ENCODE measurements around the gene MAP4K1.
A peak's percentile ranks its signal among the peaks of the same experiment; 100 is the strongest.
"Not testable (repeated sequence)": the region's sequence is repeated elsewhere in the genome, so short reads cannot be mapped to it uniquely, and the experiment has no call there.

MAP4K1 gene

DNA sequence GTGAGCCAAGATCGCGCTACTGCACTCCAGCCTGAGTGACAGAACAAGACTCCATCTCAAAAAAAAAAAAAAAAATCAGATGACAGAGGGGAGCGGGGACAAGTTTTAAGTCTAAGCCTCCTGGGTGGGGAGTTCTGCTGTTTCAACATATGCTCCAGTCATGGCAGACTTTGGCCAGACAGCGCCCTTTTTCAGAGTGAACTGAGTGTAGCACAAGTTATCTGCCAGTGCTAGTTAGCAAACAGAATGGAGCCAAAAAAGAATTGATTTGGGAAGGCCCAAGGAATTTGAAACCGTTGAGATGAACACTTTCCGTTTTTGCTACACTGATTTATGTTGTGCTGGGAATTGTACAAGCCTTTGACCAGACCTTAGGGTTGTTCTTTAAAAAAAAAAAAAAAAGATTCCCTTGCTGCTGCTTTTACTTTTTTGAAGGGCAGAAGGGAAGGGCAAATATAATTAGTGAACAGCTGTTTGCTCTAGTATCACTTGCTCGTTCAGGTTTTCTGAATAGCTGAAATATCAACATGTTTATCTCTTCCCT is 35.3 kb upstream of the MAP4K1 start:
- no peak for DNase-seq (ENCODE audit: low read depth in 1 of 2, low spot score in 1 of 2)

DNA sequence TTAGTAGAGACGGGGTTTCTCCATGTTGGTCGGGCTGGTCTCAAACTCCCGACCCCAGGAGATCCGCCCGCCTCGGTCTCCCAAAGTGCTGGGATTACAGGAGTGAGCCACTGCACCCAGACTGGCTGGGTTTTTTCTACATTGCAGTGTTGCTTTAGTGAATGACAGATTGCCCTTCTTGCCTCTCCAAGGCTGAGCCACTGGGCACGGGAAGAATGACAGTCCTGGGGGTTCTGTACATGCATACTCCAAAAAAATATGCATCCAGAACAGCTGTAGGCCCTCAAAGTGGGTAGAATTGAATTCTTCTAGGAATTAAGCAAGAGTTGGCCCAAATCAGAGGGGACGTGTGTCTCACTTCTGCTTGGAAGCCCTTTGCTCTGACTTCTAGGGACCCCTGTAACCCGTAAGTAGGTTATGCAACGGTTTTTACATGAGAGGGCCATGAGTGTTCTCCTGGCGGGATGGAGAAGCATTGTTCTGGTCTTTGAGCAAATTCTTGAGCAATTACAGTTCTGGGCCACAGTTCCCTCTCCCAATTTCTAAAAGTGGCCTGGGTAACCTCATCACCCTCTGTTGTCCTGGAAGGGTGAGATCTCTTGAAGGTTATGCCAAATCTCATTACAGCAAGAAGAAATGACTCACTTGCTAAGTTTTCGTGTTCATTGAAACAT is 33.3 kb upstream of the MAP4K1 start:
- DNase-seq (ENCODE audit: low read depth in 1 of 2, low spot score in 1 of 2), result no peak

DNA sequence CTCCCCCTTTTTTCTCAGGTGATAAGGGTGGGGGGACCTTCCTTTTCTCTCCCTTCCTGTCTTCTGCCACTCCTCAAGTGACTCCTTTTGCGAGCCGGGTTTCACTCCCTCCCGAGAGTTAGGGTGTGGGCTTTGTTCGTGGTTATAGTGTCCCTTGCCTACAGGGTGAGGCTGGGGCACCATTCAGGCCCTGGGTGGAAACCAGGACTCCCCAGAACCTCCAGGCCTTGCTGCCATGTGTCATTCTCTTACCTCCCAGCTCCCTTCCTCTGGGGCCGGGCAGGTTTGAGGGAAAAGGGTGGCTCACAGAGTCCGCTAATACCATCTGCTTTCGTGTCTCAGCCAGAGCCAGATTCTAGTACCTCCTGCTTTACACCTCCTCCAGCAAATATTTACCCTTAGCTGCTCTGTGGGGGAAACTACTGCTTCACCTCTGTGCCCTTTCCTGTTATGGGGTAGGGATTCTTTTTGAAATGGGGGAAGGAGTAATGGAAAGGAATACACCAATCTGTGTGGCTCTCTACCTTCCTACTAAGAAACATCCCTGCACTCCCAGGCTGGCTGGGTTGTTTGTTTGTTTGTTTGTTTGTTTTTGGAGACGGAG is 32.5 kb upstream of the MAP4K1 start:
- DNase-seq (ENCODE audit: low read depth in 1 of 2, low spot score in 1 of 2), result no peak

DNA sequence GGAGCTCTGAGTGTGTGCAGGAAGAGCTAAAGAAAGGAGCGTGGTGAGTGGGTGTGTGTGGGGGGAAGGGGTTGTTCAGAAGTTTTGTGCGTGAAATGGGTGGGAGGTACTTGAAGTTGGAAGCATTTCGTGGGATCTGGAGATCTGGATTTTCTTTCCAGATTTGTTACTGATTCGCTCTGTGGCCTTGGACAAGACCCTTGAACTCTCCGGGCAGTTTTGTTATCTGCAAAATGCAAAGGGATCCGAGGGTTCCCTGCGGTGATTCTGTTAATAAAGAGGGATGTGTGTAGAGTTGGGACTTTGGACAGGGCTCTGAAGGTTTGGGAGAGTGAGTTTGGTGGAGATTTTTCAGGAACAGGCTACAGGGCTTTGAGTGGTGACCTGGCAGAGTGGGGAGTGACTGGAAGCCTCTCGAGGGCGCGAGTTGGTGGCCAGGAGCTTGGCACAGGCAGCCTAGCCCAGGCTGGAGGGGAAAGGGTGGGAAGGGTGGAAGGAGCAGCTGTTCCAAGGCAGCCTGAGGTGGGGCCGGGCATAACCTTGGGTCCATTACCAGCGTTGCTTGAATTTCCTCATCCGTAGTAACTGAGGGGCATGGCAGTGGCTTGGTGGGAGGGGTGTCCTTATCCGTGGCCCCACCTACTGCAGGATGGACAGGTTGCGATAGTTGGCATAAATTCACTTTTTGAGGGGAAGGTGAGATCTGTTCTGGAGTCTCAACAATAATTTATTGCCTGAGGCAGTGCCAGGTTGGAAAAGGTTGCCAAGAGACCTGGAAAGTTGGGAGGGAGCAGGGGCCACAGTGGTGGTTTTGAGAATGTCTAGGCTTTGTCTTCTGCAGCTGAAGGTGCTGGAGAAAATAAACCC is 31.8 kb upstream of the MAP4K1 start:
- no peak for DNase-seq (ENCODE audit: low read depth in 1 of 2, low spot score in 1 of 2)

DNA sequence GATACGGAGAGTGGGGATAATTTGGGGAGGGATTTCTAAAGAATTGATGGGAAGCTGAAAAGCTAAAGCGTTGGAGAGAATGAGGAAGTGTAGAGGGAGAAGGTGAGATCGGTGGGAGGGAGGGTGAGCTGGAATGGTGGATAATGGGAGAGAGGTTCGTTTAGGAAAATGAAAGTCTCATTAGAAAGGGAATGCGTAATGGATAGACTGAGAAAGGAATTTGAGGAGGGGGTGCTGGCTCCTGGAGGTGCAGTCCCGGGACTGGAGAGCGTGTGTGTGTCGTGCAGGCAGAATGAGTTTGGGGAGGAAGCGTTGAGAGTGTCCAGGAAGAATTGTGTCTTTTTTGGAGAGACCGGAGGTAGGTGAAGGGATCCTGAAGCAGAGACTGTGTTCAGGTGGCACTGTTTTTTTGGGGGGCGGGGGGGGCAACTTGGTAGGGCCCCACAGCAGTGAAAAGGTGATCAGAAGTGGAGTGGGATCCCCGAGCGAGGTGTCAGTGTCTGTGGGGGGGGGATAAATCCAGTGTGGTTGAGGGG is 31.1 kb upstream of the MAP4K1 start:
- DNase-seq (ENCODE audit: low read depth in 1 of 2, low spot score in 1 of 2), result no peak

DNA sequence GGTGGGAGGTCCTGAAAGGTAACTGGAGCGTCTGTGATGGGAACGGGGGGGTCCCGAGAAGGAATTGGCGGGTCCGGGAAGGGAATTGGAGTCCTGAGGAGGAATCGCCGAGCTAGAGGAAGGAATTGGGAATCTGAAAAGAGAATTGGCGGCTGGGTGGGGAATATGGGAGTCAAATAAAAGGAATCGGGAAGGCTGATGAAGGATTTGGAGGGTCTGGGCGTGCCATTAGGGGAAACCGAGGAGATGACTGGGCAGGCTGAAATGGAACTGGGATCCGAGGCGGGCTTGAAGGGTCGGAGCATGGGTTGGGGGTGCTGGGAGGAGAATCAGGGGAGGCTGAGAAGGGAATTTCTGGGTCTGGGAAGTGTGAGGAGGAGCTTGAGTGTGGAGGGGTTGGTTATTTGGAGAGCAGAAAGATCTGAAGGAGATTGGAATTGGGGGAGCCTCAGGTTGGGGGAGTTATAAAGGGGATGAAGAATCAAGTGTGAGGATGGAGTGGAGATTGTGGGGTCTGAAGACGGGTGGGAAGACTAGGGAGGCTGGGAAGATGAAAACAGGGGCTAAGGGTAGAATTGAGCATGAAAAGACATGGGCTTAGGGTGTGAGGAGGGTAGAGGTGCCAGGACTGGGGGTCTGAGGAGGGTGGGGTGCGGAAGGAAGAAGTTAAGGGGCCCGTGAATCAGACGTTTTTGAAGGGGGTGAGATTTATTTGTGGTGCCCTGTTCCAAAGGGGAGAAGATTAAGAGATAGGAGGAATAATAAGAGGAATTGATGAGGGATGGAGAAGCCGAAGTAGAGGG is 30.4 kb upstream of the MAP4K1 start:
- no peak for DNase-seq (ENCODE audit: low read depth in 1 of 2, low spot score in 1 of 2)

DNA sequence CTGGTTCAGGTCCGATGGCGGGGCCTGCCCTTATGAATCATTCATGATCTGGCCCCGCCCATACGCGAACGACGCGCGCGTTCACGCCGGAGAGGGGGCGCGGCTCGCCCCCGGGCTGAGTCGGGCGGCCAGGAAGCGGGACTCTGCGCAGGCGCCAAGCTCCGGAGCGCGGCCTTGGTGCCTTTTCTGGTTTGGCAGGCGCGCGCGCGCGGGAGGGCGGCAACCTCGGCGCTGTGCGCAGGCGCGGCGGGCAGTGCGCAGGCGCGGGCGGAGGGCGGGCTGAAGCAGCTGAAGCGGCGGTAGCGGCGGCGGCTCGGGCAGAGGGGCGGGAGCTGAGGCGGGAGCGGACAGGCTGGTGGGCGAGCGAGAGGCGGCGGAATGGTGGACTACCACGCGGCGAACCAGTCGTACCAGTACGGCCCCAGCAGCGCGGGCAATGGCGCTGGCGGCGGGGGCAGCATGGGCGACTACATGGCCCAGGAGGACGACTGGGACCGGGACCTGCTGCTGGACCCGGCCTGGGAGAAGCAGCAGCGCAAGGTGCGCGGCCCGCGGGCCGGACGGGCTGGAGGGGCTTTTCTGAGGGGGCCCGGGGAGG is 29.7 kb upstream of the MAP4K1 start, which contains the start of gene ACTN4:
Gene ACTN4 (plus strand): TSS at position 282 of the 598 bp plus-strand sequence. CDS start 97 bp downstream, at position 379.
- DNase-seq (ENCODE audit: low read depth in 1 of 2, low spot score in 1 of 2), result peak; percentile 99 to 100

DNA sequence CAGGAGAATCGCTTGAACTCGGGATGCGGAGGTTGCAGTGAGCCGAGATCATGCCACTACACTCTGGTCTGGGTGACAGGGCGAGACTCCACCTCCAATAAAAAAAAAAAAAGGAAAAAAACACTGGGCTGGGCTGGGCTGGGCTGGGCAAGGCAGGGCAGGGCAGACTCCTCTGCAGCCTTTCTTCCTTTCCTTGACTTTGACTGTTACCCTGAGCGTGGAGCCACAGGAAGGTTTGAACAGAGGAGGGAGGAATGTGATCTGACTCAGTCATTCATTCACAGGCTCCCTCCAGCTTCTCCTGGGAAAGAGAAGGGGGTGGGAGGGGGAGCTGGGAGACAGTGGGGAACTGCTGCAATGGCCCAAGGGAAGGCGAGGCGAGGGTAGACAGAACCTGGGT is 27.0 kb upstream of the MAP4K1 start:
- DNase-seq (ENCODE audit: low read depth in 1 of 2, low spot score in 1 of 2), result no peak

DNA sequence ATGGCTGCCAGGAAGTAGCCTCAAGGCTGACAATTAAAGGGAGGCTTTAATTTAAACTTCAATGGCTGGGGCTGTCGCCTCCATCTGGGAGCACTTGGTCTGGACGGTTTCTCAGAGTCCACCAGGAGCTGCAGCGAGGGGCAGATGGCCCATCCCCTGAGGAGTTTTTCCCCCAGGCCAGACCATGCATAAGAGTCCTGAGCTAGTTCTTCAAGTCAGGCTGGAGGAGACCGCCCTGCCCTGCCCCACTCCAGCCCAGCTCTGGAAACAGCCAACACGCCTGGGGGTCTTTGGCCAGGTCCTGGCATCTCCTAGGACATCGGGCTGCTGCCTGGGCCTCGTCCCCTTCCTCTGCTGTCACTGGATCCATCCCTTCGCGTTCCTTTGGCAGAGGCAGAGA is 24.4 kb upstream of the MAP4K1 start:
- DNase-seq (ENCODE audit: low read depth in 1 of 2, low spot score in 1 of 2), result no peak

DNA sequence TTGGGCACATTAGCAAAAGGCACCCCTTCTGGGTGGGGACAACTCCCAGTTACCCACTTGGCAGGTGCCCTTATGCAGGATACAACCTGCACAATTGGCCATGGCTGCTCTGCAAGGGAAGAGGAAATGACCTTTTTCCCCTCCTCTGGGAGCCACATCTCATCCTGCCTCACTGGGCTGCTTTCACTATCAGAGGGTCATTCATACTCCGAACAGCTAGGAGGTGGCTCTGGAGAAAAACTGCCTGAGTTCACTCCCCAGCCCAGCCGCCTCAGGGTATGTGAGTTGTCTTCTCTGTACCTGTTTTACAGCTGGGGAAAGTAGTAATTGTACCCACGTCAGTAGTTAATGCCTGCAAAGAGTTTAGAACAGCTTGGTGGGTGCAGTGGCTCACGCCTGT is 22.6 kb upstream of the MAP4K1 start:
- DNase-seq (ENCODE audit: low read depth in 1 of 2, low spot score in 1 of 2), result no peak

DNA sequence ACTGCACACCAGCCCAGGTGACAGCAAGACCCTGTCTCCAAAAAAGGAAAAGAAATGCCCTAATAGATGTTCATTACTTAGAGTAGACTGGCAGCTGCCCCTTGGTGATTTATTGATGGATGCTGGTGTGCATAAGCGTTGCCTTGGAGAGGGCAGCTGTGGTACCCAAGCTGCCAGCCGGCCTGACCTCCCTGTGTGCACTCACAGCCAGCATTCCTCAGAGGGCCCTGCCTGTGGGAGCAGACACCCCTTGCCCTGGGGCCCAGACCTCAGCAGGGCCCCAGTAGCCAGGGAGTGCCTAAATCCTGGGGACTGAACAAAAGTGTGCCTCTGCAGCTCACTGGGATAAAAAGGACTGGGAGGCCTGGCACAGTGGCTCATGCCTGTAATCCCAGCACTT is 21.9 kb upstream of the MAP4K1 start:
- no peak for DNase-seq (ENCODE audit: low read depth in 1 of 2, low spot score in 1 of 2)

DNA sequence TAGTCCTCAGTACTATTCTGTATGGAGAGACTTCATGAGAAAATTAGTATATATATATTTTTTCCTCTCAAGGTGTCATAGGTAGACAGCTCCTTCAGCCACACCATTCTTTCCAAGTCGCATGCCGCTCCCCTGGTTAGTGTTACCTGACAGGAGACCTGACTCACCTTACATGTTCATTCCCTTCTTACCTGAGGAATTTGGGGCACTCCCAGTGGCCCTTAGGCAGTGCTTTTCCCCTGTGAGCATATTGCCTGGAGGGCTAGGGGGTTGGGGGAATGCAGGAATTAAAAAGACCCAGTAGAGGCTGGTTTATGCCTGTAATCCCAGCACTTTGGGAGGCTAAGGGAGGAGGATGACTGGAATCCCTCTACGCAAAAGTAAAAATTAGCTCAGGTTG is 20.7 kb upstream of the MAP4K1 start:
- DNase-seq (ENCODE audit: low read depth in 1 of 2, low spot score in 1 of 2), result no peak

DNA sequence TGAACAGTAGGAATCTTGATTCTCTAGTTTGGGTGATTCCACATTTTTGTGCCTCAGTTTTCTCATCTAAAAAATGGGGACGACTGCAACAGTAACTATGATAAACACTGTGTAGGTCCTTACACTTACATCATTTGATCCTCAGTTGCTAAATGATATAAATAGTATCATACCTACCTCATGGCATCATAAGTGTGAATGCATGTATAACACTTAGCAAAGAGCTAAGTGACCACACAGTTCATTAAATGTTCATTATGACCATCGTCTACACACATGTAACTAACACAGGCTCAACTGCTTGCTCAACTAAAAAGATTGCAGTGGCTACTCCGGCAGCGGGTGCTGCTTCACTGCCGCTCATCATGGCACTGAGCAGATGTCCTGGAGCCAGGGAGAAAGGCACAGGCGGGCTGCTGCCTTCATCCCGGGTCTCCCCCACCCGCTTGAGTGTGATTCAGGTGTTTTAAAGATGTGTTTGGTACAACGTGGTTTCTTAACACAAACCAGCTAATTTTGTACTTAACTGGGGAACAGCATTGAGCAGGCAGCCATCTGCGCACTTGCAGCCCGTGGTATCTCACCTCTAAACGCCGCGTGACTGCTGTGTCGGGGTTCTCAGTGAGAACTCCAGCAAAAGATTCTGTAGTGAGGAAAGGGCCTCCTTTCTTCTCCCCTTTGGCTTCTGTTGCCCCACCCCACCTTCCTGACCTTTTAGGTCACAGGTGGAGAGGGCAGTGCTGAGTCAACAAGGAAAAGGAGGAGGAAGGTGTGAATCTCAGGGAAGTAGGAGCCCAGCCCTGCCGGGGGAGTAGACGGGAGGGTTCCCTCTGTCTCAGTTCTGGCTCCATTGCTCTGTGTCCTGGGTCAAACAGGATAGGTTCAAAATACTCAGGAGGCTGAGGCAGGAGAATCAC is 18.0 kb upstream of the MAP4K1 start:
- no peak for DNase-seq (ENCODE audit: low read depth in 1 of 2, low spot score in 1 of 2)

DNA sequence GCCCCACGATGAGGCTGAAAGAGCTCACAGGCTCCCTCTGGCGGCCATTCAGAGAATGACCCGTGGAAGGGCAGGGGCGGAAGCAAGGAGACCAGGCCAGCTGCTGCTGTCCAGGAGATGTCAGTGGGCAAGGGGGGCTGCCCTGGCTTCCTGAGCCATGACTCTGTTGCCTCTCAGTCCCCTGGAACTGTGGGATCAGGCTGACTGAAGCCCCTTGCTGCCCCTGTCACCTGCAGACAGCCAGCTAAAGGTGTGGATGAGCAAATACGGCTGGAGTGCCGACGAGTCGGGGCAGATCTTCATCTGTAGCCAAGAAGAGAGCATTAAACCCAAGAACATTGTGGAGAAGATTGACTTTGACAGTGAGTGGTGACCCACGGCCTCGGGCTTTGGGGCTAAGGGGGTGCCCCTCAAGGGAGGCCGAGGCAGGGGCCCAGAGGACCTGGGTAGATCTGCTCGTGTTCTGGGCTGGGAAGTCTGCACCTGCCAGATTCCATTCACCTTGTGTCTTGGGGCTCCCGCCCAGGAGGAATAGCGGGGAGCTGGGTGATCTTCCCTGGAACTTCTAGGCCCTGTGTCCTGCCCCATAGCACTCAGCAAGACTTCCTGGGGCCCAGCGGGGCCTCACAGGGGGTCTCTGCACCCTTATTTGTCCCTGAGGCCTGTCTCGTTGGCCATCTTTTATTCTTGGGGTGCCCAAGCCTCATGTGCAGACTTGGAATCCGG is 17.2 kb upstream of the MAP4K1 start:
- peak; percentile 56 to 60 for DNase-seq (ENCODE audit: low read depth in 1 of 2, low spot score in 1 of 2)

DNA sequence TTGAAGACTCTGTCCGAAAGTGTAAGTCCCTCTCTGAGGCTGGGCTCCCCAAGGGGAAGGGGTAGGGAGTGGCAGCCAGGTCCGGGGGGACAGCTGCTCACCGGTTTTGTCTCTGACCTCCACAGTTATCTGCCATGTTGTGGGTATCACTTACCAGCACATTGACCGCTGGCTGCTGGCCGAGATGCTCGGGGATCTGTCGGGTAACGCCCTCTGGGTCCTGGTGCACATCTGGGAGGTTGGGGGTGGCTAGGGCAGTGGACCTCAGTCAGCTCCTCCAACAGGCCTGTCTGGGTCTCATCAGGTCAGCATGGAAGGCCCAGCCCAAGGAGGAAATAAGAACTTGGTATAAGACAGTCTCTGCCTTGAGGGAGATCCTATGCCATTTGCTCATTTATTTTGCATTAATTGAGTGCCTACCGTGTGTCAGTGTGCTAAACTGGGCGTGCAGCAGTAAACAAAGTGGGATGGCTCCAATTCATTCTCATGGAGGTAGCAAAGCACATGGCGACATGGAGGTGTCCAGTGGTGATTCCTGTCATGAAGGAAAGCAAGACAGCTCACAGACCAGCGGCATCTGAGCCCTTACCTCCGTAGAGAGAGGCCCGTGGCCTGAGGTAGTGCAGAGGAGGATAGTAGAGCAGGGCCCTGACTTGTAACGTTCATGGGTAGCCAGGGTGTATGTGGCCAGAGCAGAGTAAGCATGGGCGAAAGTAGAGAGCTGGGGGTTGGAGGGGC is 14.9 kb upstream of the MAP4K1 start:
- no peak for DNase-seq (ENCODE audit: low read depth in 1 of 2, low spot score in 1 of 2)

DNA sequence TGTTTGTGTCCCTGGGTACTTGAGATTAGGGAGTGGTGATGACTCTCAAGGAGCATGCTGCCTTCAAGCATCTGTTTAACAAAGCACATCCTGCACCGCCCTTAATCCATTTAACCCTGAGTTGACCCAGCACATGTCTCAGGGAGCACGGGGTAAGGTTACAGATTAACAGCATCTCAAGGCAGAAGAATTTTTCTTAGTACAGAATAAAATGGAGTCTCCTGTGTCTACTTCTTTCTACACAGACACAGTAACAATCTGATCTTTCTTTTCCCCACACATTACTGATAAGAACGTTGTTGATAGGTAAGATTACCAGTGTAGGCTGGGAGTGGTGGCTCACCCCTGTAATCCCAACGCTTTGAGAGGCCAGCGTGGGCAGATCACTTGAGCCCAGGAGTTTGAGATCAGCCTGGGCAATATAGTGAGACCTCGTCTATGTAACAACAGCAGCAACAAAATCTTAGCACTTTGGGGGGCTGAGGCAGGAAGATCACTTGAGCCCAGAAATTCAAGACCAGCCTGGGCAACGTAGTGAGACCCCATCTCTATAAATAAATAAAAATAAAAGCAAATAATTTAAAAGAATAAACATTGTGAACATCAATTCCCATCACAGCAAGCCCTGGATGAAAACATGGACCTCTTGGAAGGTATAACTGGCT is 14.2 kb upstream of the MAP4K1 start:
- not testable (repeated sequence) for DNase-seq (ENCODE audit: low read depth in 1 of 2, low spot score in 1 of 2)

DNA sequence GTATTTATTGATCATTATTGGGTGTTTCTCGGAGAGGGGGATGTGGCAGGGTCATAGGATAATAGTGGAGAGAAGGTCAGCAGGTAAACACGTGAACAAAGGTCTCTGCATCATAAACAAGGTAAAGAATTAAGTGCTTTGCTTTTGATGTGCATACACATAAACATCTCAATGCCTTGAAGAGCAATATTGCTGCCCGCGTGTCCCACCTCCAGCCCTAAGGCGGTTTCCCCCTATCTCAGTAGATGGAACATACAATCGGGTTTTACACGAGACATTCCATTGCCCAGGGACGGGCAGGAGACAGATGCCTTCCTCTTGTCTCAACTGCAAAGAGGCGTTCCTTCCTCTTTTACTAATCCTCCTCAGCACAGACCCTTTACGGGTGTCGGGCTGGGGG is 13.5 kb upstream of the MAP4K1 start:
- DNase-seq (ENCODE audit: low read depth in 1 of 2, low spot score in 1 of 2), result not testable (repeated sequence)
